HL-60 (cell line): Measurements from ENCODE around the gene ANGPT4.
"Not testable (repeated sequence)": the region's sequence is repeated elsewhere in the genome, so short reads cannot be mapped to it uniquely, and the experiment has no call there.

Experiments used
- DNase-seq, 2 experiments: peaks; one replicate each; pipeline ENCODE4 v3.0.0-alpha.2; 2010 to 2020; ENCODE audit warnings: low read depth in 1 of 2, low spot score in 1 of 2
- H3K27ac ChIP-seq: fragments of 250-450 bp; sonication (Bioruptor Pico); replicated peaks from 2 replicates; pipeline ENCODE4 v1.5.1; 2020; ENCODE audit warnings: mild to moderate bottlenecking, moderate library complexity
- H3K27me3 ChIP-seq: fragments of 250-450 bp; sonication (Bioruptor Pico); 2 replicates; pipeline ENCODE4 v1.5.1; 2021; ENCODE audit warnings: mild to moderate bottlenecking, moderate library complexity; ENCODE audit not compliant: insufficient read depth, poor library complexity, severe bottlenecking
- H3K4me3 ChIP-seq: replicated peaks from 2 replicates; pipeline ENCODE4 v1.5.1; 2011; ENCODE audit warnings: mild to moderate bottlenecking, control low read depth, low read length; ENCODE audit not compliant: insufficient read depth
- CTCF ChIP-seq: IDR thresholded peaks from one replicate; pipeline ENCODE4 v1.5.1; 2011; ENCODE audit warnings: low read length, control low read depth, inconsistent platforms; ENCODE audit not compliant: insufficient read depth
- GABPA ChIP-seq: IDR thresholded peaks from 2 replicates; pipeline ENCODE4 v1.6.1; 2012; ENCODE audit warnings: low read depth
- POLR2AphosphoS5 ChIP-seq: IDR thresholded peaks from 2 replicates; pipeline ENCODE4 v1.6.1; 2012; ENCODE audit warnings: low read depth
- REST ChIP-seq: IDR thresholded peaks from 2 replicates; pipeline ENCODE4 v1.6.1; 2012; ENCODE audit warnings: low read depth; ENCODE audit not compliant: insufficient replicate concordance
- SPI1 ChIP-seq: IDR thresholded peaks from 2 replicates; pipeline ENCODE4 v1.6.1; 2012; ENCODE audit warnings: low read depth, mild to moderate bottlenecking, borderline replicate concordance

The ANGPT4 gene

GRCh38 chr20:905396-905961, 10.7 kb downstream of the ANGPT4 start:
- DNase-seq: peak in 1 of 2 experiments; percentile 88
- H3K4me3 ChIP-seq: no peak overlapping the region
- peak overlapping the region; percentile 25 for H3K27ac ChIP-seq
- no peaks in the 10 kb centered on the region for H3K27me3 ChIP-seq
- TF ChIP-seq REST (no peak), GABPA (no peak), POLR2AphosphoS5 (no peak), SPI1 (no peak), CTCF (no peak)

- Histone ChIP-seq H3K27me3 (no peaks in the 10 kb centered on the region), H3K4me3 (no peak overlapping the region), H3K27ac (no peak overlapping the region)
- TF ChIP-seq REST: no peak
- TF ChIP-seq POLR2AphosphoS5: no peak
- DNase-seq: no peak
Observed at GRCh38 chr20:904039-904545, 12.0 kb downstream of the ANGPT4 start.

- not testable (repeated sequence) for H3K27me3 ChIP-seq, H3K27ac ChIP-seq, H3K4me3 ChIP-seq, DNase-seq
Observed at GRCh38 chr20:897436-897835, 18.7 kb downstream of the ANGPT4 start.

- TF ChIP-seq POLR2AphosphoS5 (no peak), GABPA (no peak), CTCF (no peak), SPI1 (no peak), REST (no peak)
- Histone ChIP-seq H3K4me3 (no peak overlapping the region), H3K27ac (no peak overlapping the region), H3K27me3 (no peaks in the 10 kb centered on the region)
- DNase-seq: no peak
Observed at GRCh38 chr20:896501-897025, 19.6 kb downstream of the ANGPT4 start.

GRCh38 chr20:892371-892770, 23.8 kb downstream of the ANGPT4 start:
- not testable (repeated sequence) for DNase-seq, H3K27ac ChIP-seq, H3K27me3 ChIP-seq, H3K4me3 ChIP-seq
